ENCODE results near the gene PFKP. TPM values are rescaled to one million over a fixed set of nuclear protein-coding genes. Genes with fewer than 3 reads are reported as not detected.

PFKP gene
- total RNA-seq, 2 experiments from 2014 or later: 175 to 176 TPM

GRCh38 chr10:3127921-3128320 is 60.6 kb downstream of the PFKP start:
- intact Hi-C loops (cut with micrococcal nuclease): no loop called here
- no peak overlapping the region for H3K27ac Mint-ChIP-seq
- no peaks in the 10 kb centered on the region for H3K9me3 Mint-ChIP-seq
- peaks cover 74% of the 10 kb centered on the region for H3K36me3 Mint-ChIP-seq
- ChIA-PET POLR2A (no interaction called here), CTCF (no interaction called here)
- H3K4me3 Mint-ChIP-seq: no peak overlapping the region
- no peaks in the 10 kb centered on the region for H3K4me1 Mint-ChIP-seq (ENCODE audit: low read depth)
- H3K27me3 Mint-ChIP-seq: no peaks in the 10 kb centered on the region
- no peak for DNase-seq

DNA sequence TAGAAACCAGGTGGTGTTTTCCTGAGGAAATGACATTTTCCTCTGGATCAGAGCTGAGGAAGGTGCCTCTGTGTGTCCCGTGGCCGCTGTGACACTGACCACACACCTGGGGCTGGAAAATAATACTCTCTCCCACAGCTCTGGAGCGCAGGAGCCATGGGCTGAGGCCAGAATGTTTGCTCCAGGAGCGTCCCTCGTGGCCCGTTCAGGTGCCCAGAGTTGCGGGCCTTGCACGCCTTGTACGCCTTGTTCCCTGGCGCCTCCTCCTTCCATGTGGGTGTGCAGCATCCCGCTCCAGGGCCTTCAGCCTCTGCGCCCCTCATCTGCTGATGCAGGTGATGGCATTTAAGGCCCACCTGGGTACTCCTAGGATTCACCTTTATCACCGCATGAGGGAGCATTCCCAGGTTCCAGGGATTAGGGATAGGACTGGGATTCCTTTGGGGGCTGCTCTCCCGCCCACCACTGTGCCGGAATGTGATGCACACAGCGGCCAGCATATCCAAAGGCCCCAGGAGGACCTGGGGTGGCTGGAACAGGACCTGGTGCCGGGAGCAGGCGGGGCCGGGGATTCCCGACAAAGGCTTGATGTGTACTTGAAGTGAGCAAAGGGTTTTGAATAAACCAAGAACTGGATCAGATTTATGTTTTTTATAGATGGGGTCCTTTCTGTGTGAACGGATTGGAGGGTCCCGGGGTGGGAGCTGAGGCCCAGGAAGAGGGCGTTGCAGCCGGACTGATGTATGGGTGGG is 61.2 kb downstream of the PFKP start:
- intact Hi-C loops (cut with micrococcal nuclease): no loop called here
- no peaks in the 10 kb centered on the region for H3K4me1 Mint-ChIP-seq (ENCODE audit: low read depth)
- DNase-seq: no peak
- no peak overlapping the region for H3K4me3 Mint-ChIP-seq
- H3K27me3 Mint-ChIP-seq: no peaks in the 10 kb centered on the region
- ChIA-PET POLR2A (no interaction called here), CTCF (no interaction called here)
- H3K36me3 Mint-ChIP-seq: peaks cover 74% of the 10 kb centered on the region
- H3K9me3 Mint-ChIP-seq: no peaks in the 10 kb centered on the region
- no peak overlapping the region for H3K27ac Mint-ChIP-seq

GRCh38 chr10:3129581-3130340 is 62.4 kb downstream of the PFKP start:
- H3K27ac Mint-ChIP-seq: no peak overlapping the region
- POLR2A ChIA-PET: no interaction called here
- no peaks in the 10 kb centered on the region for H3K9me3 Mint-ChIP-seq
- intact Hi-C loops (cut with micrococcal nuclease): no loop called here
- H3K4me3 Mint-ChIP-seq: no peak overlapping the region
- H3K4me1 Mint-ChIP-seq (ENCODE audit: low read depth): no peaks in the 10 kb centered on the region
- H3K36me3 Mint-ChIP-seq: peaks cover 79% of the 10 kb centered on the region
- no peaks in the 10 kb centered on the region for H3K27me3 Mint-ChIP-seq
- DNase-seq: no peak
- CTCF ChIA-PET: no interaction called here

DNA sequence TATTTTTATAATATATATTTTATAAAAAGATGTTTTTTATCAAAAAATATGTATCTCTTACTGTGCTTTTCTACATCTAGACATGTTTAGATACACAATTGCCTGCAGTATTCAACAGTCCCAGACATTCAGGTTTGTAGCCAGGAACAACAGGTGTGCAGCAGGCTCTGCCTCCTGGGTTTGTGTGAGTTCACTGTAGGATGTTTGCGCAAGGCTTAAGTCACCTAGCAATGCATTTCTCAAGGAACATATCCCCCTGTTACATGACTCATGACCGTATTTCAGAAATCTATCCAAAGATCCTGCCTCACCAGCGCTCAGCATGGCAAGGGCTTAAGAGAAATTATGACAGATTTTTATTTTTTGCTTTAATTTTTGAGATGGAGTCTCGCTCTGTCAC is 63.8 kb downstream of the PFKP start:
- ChIA-PET POLR2A (no interaction called here), CTCF (no interaction called here)
- H3K27ac Mint-ChIP-seq: no peak overlapping the region
- H3K9me3 Mint-ChIP-seq: no peaks in the 10 kb centered on the region
- no peaks in the 10 kb centered on the region for H3K4me1 Mint-ChIP-seq (ENCODE audit: low read depth)
- H3K27me3 Mint-ChIP-seq: no peaks in the 10 kb centered on the region
- intact Hi-C loops (cut with micrococcal nuclease): no loop called here
- no peak for DNase-seq
- H3K36me3 Mint-ChIP-seq: peaks cover 73% of the 10 kb centered on the region
- no peak overlapping the region for H3K4me3 Mint-ChIP-seq

DNA sequence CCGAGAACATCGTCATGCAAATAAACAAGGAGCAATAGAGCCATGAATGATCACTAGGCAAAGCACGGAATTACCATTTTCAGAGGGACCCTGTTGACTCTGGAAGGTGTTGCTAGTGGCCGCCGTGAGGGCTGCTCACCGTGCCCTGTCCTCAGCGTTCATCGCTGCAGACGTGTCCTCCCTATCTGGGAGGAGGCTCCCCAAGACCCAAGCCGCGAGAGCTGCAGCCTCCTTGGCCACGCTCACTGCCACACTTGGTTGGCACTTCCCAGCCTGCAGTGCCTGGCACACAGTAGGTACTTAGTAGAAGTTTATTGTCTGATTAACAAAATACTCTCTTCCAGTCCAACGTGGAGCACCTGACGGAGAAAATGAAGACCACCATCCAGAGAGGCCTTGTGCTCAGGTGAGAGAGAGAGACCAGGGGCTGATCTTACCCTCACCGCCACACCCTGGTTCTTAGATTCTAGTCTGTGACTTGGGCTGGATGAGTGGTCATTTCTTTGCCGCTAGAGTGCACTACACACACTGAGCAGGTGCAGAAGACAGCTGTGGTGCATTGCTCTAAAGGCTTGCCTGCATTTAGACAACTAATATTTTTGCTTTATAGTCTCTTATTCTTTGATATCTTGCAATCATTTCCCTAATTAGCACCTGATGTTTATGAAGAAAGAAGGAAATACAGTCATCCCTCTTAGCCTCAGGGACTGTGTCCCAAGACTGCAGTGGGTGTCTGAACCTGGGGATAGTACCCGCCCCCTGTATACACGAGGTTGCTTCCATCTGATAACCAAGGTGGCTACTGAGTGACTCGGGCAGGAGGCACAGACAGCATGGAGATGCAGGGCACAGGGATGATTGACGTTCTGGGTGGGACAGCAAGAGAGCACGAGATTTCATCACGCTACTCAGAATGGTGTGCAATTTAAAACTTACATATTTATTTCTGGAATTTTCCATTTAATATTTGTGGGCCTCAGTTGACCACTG is 65.0 kb downstream of the PFKP start:
- H3K4me3 Mint-ChIP-seq: no peak overlapping the region
- no peaks in the 10 kb centered on the region for H3K9me3 Mint-ChIP-seq
- intact Hi-C loops (cut with micrococcal nuclease): no loop called here
- no peaks in the 10 kb centered on the region for H3K4me1 Mint-ChIP-seq (ENCODE audit: low read depth)
- DNase-seq: no peak
- ChIA-PET POLR2A (no interaction called here), CTCF (no interaction called here)
- peak overlapping the region; percentile 62 for H3K27ac Mint-ChIP-seq
- no peaks in the 10 kb centered on the region for H3K27me3 Mint-ChIP-seq
- peaks cover 68% of the 10 kb centered on the region for H3K36me3 Mint-ChIP-seq

GRCh38 chr10:3133948-3134347 is 66.6 kb downstream of the PFKP start:
- H3K27me3 Mint-ChIP-seq: no peaks in the 10 kb centered on the region
- POLR2A ChIA-PET: no interaction called here
- DNase-seq: no peak
- H3K4me3 Mint-ChIP-seq: no peak overlapping the region
- intact Hi-C loops (cut with micrococcal nuclease): no loop called here
- H3K9me3 Mint-ChIP-seq: no peaks in the 10 kb centered on the region
- H3K36me3 Mint-ChIP-seq: peaks cover 70% of the 10 kb centered on the region
- peak overlapping the region; percentile 71 for H3K27ac Mint-ChIP-seq
- H3K4me1 Mint-ChIP-seq (ENCODE audit: low read depth): no peaks in the 10 kb centered on the region
- CTCF ChIA-PET: interaction anchor here (0.9 kb wide), 1 partner anchor 20 kb away, joined by 3 read pairs; no protein-coding TSS in a partner anchor

GRCh38 chr10:3135006-3135405 is 67.7 kb downstream of the PFKP start:
- Mint-ChIP-seq H3K27me3 (no peaks in the 10 kb centered on the region), H3K4me1 (ENCODE audit: low read depth) (no peaks in the 10 kb centered on the region), H3K36me3 (peaks cover 70% of the 10 kb centered on the region), H3K27ac (peak overlapping the region; percentile 39), H3K4me3 (no peak overlapping the region), H3K9me3 (no peaks in the 10 kb centered on the region)
- no peak for DNase-seq
- ChIA-PET POLR2A (interaction anchor here (1.2 kb wide), 1 partner anchor 18 kb away, joined by 4 read pairs; no protein-coding TSS in a partner anchor), CTCF (no interaction called here)
- intact Hi-C loops (cut with micrococcal nuclease): no loop called here

- H3K9me3 Mint-ChIP-seq: no peaks in the 10 kb centered on the region
- H3K27ac Mint-ChIP-seq: no peak overlapping the region
- CTCF ChIA-PET: no interaction called here
- POLR2A ChIA-PET: no interaction called here
- DNase-seq: no peak
- peaks cover 77% of the 10 kb centered on the region for H3K36me3 Mint-ChIP-seq
- no peaks in the 10 kb centered on the region for H3K4me1 Mint-ChIP-seq (ENCODE audit: low read depth)
- H3K27me3 Mint-ChIP-seq: no peaks in the 10 kb centered on the region
- H3K4me3 Mint-ChIP-seq: no peak overlapping the region
- intact Hi-C loops (cut with micrococcal nuclease): no loop called here
These were observed 69.0 kb downstream of the PFKP start for GRCh38 chr10:3136336-3136735.

GRCh38 chr10:3136763-3137611 is 69.6 kb downstream of the PFKP start:
- peaks cover 76% of the 10 kb centered on the region for H3K36me3 Mint-ChIP-seq
- no peak overlapping the region for H3K27ac Mint-ChIP-seq
- ChIA-PET POLR2A (no interaction called here), CTCF (no interaction called here)
- no peaks in the 10 kb centered on the region for H3K9me3 Mint-ChIP-seq
- intact Hi-C loops (cut with micrococcal nuclease): no loop called here
- no peaks in the 10 kb centered on the region for H3K4me1 Mint-ChIP-seq (ENCODE audit: low read depth)
- no peak overlapping the region for H3K4me3 Mint-ChIP-seq
- no peak for DNase-seq
- H3K27me3 Mint-ChIP-seq: no peaks in the 10 kb centered on the region

- Mint-ChIP-seq H3K9me3 (no peaks in the 10 kb centered on the region), H3K36me3 (peaks cover 73% of the 10 kb centered on the region), H3K4me3 (no peak overlapping the region), H3K27ac (no peak overlapping the region), H3K27me3 (no peaks in the 10 kb centered on the region), H3K4me1 (ENCODE audit: low read depth) (no peaks in the 10 kb centered on the region)
- CTCF ChIA-PET: no interaction called here
- intact Hi-C loops (cut with micrococcal nuclease): no loop called here
- POLR2A ChIA-PET: no interaction called here
- DNase-seq: no peak
These were observed 70.8 kb downstream of the PFKP start for GRCh38 chr10:3137958-3138726.

DNA sequence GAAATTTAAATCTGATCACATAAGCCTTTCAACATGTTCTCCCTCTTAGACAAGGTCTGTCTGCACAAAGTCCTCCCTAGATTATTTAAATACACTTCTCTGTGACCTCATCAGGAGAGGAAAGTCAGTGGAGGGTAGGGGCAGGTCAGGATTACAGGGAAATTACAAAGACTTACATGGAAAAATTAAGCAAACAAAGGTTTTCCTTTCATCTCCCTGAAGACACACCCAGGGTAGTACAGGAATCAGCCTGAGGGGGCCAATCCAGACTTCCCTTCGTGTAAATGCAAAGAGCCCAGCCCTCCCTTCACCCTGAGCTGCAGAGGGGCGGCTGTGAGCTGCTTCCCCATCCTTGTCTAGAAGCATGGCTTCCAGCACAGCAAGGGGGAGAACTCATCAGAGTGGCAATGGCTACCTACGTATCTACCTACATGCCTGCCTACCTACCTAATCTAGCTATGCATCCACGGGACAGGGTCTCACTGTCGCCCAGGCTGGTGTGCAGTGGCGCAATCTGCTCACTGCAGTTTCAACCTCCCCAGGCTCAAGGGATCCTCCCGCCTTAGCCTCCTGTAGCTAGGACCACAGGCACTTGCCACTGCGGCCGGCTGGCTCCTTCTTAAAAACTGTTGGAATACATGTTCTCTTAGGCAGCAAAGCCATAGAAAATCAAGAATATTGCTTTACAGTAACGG is 72.0 kb downstream of the PFKP start:
- DNase-seq: no peak
- ChIA-PET POLR2A (no interaction called here), CTCF (no interaction called here)
- no peak overlapping the region for H3K4me3 Mint-ChIP-seq
- intact Hi-C loops (cut with micrococcal nuclease): no loop called here
- H3K4me1 Mint-ChIP-seq (ENCODE audit: low read depth): no peaks in the 10 kb centered on the region
- H3K36me3 Mint-ChIP-seq: peaks cover 70% of the 10 kb centered on the region
- no peak overlapping the region for H3K27ac Mint-ChIP-seq
- no peaks in the 10 kb centered on the region for H3K9me3 Mint-ChIP-seq
- H3K27me3 Mint-ChIP-seq: no peaks in the 10 kb centered on the region

All from activated CD4-positive, alpha-beta memory T cell treated with anti-CD3 and anti-CD28 coated beads for 36 hours (primary cell).